Measurements from ENCODE around the gene GGACT. TPM values are rescaled to one million over a fixed set of nuclear protein-coding genes. Genes with fewer than 3 reads are reported as not detected.

GGACT gene
- polyA plus RNA-seq, 1 donor from 2014 or later: 1.7 TPM

GRCh38 chr13:100485265-100485664 is 103.3 kb downstream of the GGACT start:
- no peaks in the 10 kb centered on the region for H3K9me2 ChIP-seq (ENCODE audit: insufficient read depth, low read length)
- no peak overlapping the region for H3K4me2 ChIP-seq (ENCODE audit: low read length)
- H3K36me3 ChIP-seq (ENCODE audit: insufficient read depth, low read length): no peaks in the 10 kb centered on the region
- H3K27me3 ChIP-seq (ENCODE audit: insufficient read depth, low read depth, low read length): no peaks in the 10 kb centered on the region
- no peak overlapping the region for H3K9ac ChIP-seq (ENCODE audit: low read length)
- no peak overlapping the region for H3K4me3 ChIP-seq (ENCODE audit: low read length)
- H3K9me3 ChIP-seq (ENCODE audit: low read length): no peaks in the 10 kb centered on the region
- H2AFZ ChIP-seq (ENCODE audit: low read depth, low read length): no peak overlapping the region
- H3K27ac ChIP-seq (ENCODE audit: low read length): no peak overlapping the region
- TF ChIP-seq RAD21 (conservative IDR thresholded peaks at IDR 0.05): no peak
- no peak for TF ChIP-seq EZH2 (IDR thresholded peaks at IDR 0.05; ENCODE audit: borderline replicate concordance, insufficient read depth, low read length, poor library complexity, severe bottlenecking)
- no peak for TF ChIP-seq MXI1 (conservative IDR thresholded peaks at IDR 0.05; ENCODE audit: poor library complexity, severe bottlenecking)
- H3K79me2 ChIP-seq (replicated peaks; ENCODE audit: insufficient read depth, low read length): no peaks in the 10 kb centered on the region
- H3F3A ChIP-seq (ENCODE audit: insufficient read depth, low read length, poor library complexity, severe bottlenecking): no peaks in the 10 kb centered on the region
- no peaks in the 10 kb centered on the region for H4K20me1 ChIP-seq (ENCODE audit: insufficient read depth)

- no peaks in the 10 kb centered on the region for H3K36me3 ChIP-seq (ENCODE audit: insufficient read depth, low read length)
- TF ChIP-seq MXI1 (conservative IDR thresholded peaks at IDR 0.05; ENCODE audit: poor library complexity, severe bottlenecking) (no peak), RAD21 (conservative IDR thresholded peaks at IDR 0.05) (no peak), EP300 (conservative IDR thresholded peaks at IDR 0.05; ENCODE audit: poor library complexity, severe bottlenecking) (no peak), TAF1 (IDR thresholded peaks at IDR 0.05; ENCODE audit: low read depth) (no peak), POLR2AphosphoS5 (IDR thresholded peaks at IDR 0.05) (no peak), EZH2 (IDR thresholded peaks at IDR 0.05; ENCODE audit: borderline replicate concordance, insufficient read depth, low read length, poor library complexity, severe bottlenecking) (no peak), SMC3 (conservative IDR thresholded peaks at IDR 0.05; ENCODE audit: poor library complexity) (no peak)
- TF ChIP-seq, protein P1, sequence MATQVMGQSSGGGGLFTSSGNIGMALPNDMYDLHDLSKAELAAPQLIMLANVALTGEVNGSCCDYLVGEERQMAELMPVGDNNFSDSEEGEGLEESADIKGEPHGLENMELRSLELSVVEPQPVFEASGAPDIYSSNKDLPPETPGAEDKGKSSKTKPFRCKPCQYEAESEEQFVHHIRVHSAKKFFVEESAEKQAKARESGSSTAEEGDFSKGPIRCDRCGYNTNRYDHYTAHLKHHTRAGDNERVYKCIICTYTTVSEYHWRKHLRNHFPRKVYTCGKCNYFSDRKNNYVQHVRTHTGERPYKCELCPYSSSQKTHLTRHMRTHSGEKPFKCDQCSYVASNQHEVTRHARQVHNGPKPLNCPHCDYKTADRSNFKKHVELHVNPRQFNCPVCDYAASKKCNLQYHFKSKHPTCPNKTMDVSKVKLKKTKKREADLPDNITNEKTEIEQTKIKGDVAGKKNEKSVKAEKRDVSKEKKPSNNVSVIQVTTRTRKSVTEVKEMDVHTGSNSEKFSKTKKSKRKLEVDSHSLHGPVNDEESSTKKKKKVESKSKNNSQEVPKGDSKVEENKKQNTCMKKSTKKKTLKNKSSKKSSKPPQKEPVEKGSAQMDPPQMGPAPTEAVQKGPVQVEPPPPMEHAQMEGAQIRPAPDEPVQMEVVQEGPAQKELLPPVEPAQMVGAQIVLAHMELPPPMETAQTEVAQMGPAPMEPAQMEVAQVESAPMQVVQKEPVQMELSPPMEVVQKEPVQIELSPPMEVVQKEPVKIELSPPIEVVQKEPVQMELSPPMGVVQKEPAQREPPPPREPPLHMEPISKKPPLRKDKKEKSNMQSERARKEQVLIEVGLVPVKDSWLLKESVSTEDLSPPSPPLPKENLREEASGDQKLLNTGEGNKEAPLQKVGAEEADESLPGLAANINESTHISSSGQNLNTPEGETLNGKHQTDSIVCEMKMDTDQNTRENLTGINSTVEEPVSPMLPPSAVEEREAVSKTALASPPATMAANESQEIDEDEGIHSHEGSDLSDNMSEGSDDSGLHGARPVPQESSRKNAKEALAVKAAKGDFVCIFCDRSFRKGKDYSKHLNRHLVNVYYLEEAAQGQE (IDR thresholded peaks at IDR 0.05; ENCODE audit: borderline replicate concordance): no peak
- TF ChIP-seq, protein P2, sequence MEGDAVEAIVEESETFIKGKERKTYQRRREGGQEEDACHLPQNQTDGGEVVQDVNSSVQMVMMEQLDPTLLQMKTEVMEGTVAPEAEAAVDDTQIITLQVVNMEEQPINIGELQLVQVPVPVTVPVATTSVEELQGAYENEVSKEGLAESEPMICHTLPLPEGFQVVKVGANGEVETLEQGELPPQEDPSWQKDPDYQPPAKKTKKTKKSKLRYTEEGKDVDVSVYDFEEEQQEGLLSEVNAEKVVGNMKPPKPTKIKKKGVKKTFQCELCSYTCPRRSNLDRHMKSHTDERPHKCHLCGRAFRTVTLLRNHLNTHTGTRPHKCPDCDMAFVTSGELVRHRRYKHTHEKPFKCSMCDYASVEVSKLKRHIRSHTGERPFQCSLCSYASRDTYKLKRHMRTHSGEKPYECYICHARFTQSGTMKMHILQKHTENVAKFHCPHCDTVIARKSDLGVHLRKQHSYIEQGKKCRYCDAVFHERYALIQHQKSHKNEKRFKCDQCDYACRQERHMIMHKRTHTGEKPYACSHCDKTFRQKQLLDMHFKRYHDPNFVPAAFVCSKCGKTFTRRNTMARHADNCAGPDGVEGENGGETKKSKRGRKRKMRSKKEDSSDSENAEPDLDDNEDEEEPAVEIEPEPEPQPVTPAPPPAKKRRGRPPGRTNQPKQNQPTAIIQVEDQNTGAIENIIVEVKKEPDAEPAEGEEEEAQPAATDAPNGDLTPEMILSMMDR (IDR thresholded peaks at IDR 0.05; ENCODE audit: poor library complexity, severe bottlenecking): no peak
- H3K27me3 ChIP-seq (ENCODE audit: insufficient read depth, low read depth, low read length): no peaks in the 10 kb centered on the region
- H3F3A ChIP-seq (ENCODE audit: insufficient read depth, low read length, poor library complexity, severe bottlenecking): no peaks in the 10 kb centered on the region
- H3K9ac ChIP-seq (ENCODE audit: low read length): no peak overlapping the region
- no peak overlapping the region for H3K4me3 ChIP-seq (ENCODE audit: low read length)
- H3K27ac ChIP-seq (ENCODE audit: low read length): no peak overlapping the region
- no peak overlapping the region for H3K4me2 ChIP-seq (ENCODE audit: low read length)
- no peaks in the 10 kb centered on the region for H3K79me2 ChIP-seq (replicated peaks; ENCODE audit: insufficient read depth, low read length)
- no peak overlapping the region for H2AFZ ChIP-seq (ENCODE audit: low read depth, low read length)
- no peaks in the 10 kb centered on the region for H3K9me2 ChIP-seq (ENCODE audit: insufficient read depth, low read length)
- no peaks in the 10 kb centered on the region for H4K20me1 ChIP-seq (ENCODE audit: insufficient read depth)
- H3K9me3 ChIP-seq (ENCODE audit: low read length): no peaks in the 10 kb centered on the region
These were observed 103.9 kb downstream of the GGACT start for GRCh38 chr13:100484702-100485101.

Measured in neural cell (in vitro differentiated cells).